GM12875 (cell line): Measurements from ENCODE around the gene UBL4A.
A peak's percentile ranks its signal among the peaks of the same experiment; 100 is the strongest.

Source experiments
- H3K4me3 ChIP-seq: one replicate; pipeline ENCODE4 v1.5.1; 2011; ENCODE audit warnings: low read depth, low read length, control low read depth
- TF ChIP-seq, protein P1 (sequence below): IDR thresholded peaks from 2 replicates; pipeline ENCODE4 v1.5.1; 2011; ENCODE audit warnings: low read depth, mild to moderate bottlenecking, control low read depth, inconsistent platforms, low read length, moderate library complexity, borderline replicate concordance; ENCODE audit not compliant: insufficient read depth

Gene UBL4A

DNA sequence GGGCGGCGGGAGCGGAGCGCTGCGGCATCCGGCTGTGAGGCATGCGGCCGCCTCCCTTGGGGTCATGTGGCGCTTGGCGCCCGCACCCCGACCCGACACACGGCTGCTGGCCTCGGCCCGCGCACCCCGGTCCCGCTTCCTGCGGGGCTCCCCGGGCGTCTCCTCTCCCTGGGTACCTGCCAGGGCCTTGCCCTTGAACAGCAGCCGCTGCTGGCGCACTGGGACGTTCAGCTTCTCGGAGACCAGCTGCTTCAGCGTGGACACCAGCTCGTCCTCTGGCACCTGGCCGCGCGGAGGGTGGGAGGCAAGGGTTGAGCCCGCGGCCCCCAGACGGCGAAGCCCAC, 391 bp downstream of the UBL4A start:
- peak overlapping the region; percentile 74 for H3K4me3 ChIP-seq
- TF ChIP-seq, protein P1, sequence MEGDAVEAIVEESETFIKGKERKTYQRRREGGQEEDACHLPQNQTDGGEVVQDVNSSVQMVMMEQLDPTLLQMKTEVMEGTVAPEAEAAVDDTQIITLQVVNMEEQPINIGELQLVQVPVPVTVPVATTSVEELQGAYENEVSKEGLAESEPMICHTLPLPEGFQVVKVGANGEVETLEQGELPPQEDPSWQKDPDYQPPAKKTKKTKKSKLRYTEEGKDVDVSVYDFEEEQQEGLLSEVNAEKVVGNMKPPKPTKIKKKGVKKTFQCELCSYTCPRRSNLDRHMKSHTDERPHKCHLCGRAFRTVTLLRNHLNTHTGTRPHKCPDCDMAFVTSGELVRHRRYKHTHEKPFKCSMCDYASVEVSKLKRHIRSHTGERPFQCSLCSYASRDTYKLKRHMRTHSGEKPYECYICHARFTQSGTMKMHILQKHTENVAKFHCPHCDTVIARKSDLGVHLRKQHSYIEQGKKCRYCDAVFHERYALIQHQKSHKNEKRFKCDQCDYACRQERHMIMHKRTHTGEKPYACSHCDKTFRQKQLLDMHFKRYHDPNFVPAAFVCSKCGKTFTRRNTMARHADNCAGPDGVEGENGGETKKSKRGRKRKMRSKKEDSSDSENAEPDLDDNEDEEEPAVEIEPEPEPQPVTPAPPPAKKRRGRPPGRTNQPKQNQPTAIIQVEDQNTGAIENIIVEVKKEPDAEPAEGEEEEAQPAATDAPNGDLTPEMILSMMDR: no peak

DNA sequence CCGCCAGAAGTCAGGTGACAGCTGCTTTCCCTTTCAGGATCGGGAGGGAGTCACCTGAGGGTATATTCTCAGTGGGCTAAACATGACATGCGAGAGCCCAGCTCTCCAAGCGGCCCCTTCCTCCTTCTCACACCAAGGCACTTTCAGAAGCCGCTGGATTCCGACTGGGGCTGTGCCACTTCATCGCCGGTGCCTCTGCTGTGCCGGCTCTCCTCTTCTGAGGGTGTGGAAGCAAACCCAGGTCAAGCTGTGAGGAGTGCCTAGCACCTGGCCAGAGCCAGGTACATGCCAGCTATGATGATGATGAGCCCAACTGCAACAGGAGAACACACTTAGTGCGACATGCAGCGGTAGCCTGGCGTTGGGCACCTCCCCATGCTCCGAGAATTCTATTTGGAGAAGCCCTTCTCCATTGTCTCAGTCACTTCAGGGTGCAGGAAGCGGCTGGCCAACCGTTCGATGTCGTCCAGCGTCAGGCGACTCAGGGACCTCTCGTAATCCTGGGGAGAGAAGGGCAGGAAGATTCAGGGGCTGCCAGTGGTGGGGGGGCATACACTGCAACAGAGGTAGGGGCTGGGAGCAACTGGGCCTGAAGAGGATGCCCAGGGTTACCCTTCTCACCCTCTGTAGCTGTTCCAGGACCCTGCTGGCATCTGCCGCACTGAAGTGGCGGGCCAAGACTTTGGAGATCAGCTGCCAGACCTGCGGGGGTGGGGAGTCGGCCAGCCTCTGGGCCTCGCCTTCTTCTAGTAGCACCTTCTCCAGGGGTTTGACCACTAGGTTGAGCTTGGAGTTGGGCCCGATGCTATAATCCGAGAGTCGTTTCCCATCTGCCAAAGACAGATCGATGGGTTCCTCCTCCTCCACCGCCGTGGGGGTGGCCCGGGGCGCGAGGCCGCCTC, 1.0 kb downstream of the UBL4A start:
- peak overlapping the region; percentile 74 for H3K4me3 ChIP-seq
- TF ChIP-seq, protein P1: no peak

DNA sequence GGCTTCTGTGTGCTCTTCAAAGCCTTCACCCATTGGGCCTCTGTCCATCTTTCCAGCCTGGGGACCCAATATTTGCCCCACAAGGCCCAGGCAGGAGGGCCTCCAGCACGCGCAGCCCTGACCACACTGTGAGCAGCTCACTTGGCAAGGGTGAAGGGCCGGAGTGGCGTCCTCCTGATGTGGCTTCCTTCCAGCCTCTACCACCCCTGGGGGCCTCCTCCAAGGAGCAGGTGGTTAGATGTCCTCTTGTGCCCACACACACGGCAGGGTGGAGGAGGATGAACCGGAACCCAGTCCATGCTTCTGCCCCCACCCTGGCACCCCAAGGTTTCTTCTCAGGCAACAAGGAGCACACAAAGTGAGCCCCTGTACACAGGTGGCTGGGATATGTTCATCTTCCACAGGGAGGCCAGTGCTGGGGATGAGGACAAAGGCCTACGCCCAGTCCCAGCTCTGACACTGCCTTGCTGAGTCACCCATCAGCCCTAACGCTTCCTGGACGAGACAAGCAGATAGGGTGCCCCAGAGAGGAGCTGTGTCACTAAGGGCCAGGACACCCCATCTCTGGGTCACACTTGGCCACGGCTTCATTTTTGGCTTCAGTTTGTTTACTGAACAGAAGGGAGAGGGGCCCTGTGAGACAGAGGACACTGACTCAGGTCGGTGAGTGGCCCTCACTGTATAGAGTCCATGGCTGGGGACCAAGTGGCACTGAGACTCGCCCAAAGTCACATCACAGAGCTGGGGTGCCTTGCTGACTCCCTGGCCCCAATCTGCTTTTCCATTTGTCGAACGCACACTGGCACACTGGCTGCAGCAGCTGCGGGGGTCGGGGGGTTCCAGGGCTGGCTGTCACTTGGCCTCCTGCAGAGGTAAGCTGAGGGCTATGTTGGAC, 1.9 kb downstream of the UBL4A start:
- TF ChIP-seq, protein P1: no peak
- H3K4me3 ChIP-seq: no peak overlapping the region

DNA sequence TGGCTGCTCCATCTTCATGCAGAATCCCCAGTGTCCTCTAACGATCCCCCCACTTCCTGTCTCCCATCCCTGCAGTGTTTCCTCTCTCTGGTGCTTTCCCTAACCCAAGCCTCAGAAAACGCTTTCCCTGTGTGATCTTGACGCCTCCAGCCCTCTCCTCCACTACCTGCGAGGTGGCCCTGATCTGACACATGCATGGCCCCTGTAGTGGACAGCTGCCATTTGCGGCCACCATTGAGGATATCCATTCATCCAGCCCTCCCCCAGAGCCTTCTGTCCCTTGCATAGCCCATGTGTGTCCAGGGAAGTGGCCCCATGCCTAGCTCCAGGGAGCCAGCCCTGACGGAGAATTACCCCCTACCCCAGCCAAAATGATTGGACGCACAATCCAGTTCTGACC, 3.1 kb downstream of the UBL4A start:
- no peak overlapping the region for H3K4me3 ChIP-seq
- TF ChIP-seq, protein P1: no peak

DNA sequence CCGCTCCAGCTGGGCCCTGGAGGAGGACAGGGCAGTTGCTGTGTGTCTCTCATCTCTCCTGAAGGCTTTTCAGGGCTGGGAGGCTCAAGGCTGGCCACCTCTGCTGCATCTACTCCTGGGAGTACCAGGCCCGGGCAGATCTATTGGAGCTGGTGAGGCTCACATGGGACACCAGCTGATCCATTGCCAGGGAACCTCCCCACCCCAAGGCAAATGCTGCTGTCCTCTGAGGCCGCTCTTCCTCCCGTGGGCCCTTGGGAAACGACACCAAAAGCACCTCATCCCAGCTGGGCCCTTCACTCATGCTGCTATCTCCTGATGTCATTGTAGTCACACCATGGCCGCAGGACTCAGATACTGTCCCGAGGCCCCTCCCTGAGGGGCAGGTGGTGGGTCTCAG, 3.6 kb downstream of the UBL4A start:
- TF ChIP-seq, protein P1: no peak

DNA sequence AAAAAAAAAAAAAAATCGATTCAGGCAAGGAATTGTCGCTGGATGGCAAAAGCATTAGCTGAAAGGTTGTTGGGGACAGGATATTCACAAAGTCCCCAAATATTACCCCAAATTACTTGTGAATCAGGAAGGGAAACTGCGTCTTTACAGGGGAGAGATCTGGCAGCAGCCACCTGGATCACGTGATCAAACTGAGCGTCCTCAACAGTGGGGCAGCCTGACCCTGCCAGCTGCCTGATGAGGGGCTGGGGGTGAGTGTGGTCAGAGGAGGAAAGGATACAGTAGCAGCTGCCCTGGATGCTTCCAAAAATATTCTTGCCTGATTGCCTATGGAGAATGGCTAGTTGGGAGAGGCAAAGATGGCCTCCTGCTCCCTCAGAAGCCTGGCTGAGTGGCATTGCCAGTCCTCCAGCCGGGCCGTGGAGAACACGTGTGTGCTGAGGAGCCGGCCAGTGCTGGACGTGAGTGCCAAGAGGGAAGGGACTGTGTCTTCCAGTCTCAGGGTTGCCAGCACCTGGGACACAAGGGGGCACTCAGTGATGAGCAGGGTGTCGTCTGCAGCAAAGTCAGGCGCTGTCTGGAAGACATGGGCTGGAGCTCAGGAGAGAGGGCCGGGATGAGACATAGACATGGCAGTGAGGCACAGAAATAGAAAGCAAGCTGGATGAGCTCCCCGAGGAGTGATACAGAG, 4.4 kb downstream of the UBL4A start:
- H3K4me3 ChIP-seq: no peak overlapping the region
- TF ChIP-seq, protein P1: no peak

More for the DNA sequence above, 3.6 kb downstream of the UBL4A start:
- H3K4me3 ChIP-seq: no peak overlapping the region
